RWPE2 (cell line): ENCODE data around the gene DLX4.

Experiments used
- ATAC-seq: fragments of 200-7000 bp; cut with Tn5 transposase; 3 replicates; pipeline ENCODE4 v1.9.1; 2021; ENCODE audit warnings: low read depth
- DNase-seq: peaks from one replicate; pipeline ENCODE4 v3.0.0-alpha.2; 2020; ENCODE audit warnings: low spot score
- H3K27ac ChIP-seq: fragments of 450-650 bp; 2 replicates; pipeline ENCODE4 v1.5.1; 2017; ENCODE audit warnings: mild to moderate bottlenecking; ENCODE audit not compliant: poor library complexity, severe bottlenecking
- H3K27me3 ChIP-seq: fragments of 250-450 bp; sonication (Bioruptor Pico); 2 replicates; pipeline ENCODE4 v1.5.1; 2021; ENCODE audit warnings: mild to moderate bottlenecking, moderate library complexity; ENCODE audit not compliant: insufficient read depth, poor library complexity, severe bottlenecking
- H3K36me3 ChIP-seq: fragments of 250-450 bp; sonication (Bioruptor Pico); 2 replicates; pipeline ENCODE4 v1.5.1; 2020; ENCODE audit warnings: low read depth, mild to moderate bottlenecking, moderate library complexity
- H3K4me1 ChIP-seq: fragments of 250-450 bp; sonication (Bioruptor Pico); 2 replicates; pipeline ENCODE4 v1.5.1; 2021; ENCODE audit warnings: mild to moderate bottlenecking, moderate library complexity; ENCODE audit not compliant: insufficient read depth, poor library complexity, severe bottlenecking
- H3K4me3 ChIP-seq: fragments of 250-450 bp; sonication (Bioruptor Pico); 2 replicates; pipeline ENCODE4 v1.5.1; 2021; ENCODE audit warnings: mild to moderate bottlenecking, moderate library complexity; ENCODE audit not compliant: severe bottlenecking
- H3K9me3 ChIP-seq: fragments of 250-450 bp; sonication (Bioruptor Pico); 2 replicates; pipeline ENCODE4 v1.5.1; 2021; ENCODE audit warnings: mild to moderate bottlenecking, moderate library complexity; ENCODE audit not compliant: severe bottlenecking
- TF ChIP-seq, protein P1 (sequence below): fragments of 450-650 bp; IDR thresholded peaks from one replicate; pipeline ENCODE4 v1.5.1; 2017; ENCODE audit warnings: mild to moderate bottlenecking, moderate library complexity; ENCODE audit not compliant: poor library complexity, severe bottlenecking

DLX4 gene

GRCh38 chr17:49952209-49952911 lies 16.6 kb upstream of the DLX4 start:
- ATAC-seq (peak; percentile 89), DNase-seq (no peak)
- H3K4me3 ChIP-seq, result no peak overlapping the region
- H3K27ac ChIP-seq, result no peak overlapping the region
- TF ChIP-seq, protein P1, sequence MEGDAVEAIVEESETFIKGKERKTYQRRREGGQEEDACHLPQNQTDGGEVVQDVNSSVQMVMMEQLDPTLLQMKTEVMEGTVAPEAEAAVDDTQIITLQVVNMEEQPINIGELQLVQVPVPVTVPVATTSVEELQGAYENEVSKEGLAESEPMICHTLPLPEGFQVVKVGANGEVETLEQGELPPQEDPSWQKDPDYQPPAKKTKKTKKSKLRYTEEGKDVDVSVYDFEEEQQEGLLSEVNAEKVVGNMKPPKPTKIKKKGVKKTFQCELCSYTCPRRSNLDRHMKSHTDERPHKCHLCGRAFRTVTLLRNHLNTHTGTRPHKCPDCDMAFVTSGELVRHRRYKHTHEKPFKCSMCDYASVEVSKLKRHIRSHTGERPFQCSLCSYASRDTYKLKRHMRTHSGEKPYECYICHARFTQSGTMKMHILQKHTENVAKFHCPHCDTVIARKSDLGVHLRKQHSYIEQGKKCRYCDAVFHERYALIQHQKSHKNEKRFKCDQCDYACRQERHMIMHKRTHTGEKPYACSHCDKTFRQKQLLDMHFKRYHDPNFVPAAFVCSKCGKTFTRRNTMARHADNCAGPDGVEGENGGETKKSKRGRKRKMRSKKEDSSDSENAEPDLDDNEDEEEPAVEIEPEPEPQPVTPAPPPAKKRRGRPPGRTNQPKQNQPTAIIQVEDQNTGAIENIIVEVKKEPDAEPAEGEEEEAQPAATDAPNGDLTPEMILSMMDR, result peak; percentile 88
- no peaks in the 10 kb centered on the region for H3K9me3 ChIP-seq
- peaks cover 2% of the 10 kb centered on the region for H3K4me1 ChIP-seq
- no peaks in the 10 kb centered on the region for H3K36me3 ChIP-seq
- peaks cover 8% of the 10 kb centered on the region for H3K27me3 ChIP-seq

GRCh38 chr17:49952912-49953497 lies 16.0 kb upstream of the DLX4 start:
- H3K4me1 ChIP-seq, result peaks cover 2% of the 10 kb centered on the region
- H3K9me3 ChIP-seq, result no peaks in the 10 kb centered on the region
- DNase-seq, result no peak
- no peaks in the 10 kb centered on the region for H3K36me3 ChIP-seq
- no peak overlapping the region for H3K4me3 ChIP-seq
- no peak overlapping the region for H3K27ac ChIP-seq
- TF ChIP-seq, protein P1, result no peak
- ATAC-seq, result no peak
- peaks cover 8% of the 10 kb centered on the region for H3K27me3 ChIP-seq

- TF ChIP-seq, protein P1, result no peak
- no peak overlapping the region for H3K4me3 ChIP-seq
- no peaks in the 10 kb centered on the region for H3K9me3 ChIP-seq
- DNase-seq, result no peak
- no peak for ATAC-seq
- no peak overlapping the region for H3K27ac ChIP-seq
- H3K27me3 ChIP-seq, result peaks cover 8% of the 10 kb centered on the region
- peaks cover 12% of the 10 kb centered on the region for H3K4me1 ChIP-seq
- no peaks in the 10 kb centered on the region for H3K36me3 ChIP-seq
Measured at GRCh38 chr17:49955157-49955556, 13.8 kb upstream of the DLX4 start.

GRCh38 chr17:49956780-49957179 lies 12.2 kb upstream of the DLX4 start:
- H3K36me3 ChIP-seq, result no peaks in the 10 kb centered on the region
- ATAC-seq, result no peak
- TF ChIP-seq, protein P1, result no peak
- no peak overlapping the region for H3K27ac ChIP-seq
- DNase-seq, result no peak
- no peak overlapping the region for H3K4me3 ChIP-seq
- H3K4me1 ChIP-seq, result peaks cover 12% of the 10 kb centered on the region
- no peaks in the 10 kb centered on the region for H3K9me3 ChIP-seq
- H3K27me3 ChIP-seq, result peaks cover 5% of the 10 kb centered on the region

DNA sequence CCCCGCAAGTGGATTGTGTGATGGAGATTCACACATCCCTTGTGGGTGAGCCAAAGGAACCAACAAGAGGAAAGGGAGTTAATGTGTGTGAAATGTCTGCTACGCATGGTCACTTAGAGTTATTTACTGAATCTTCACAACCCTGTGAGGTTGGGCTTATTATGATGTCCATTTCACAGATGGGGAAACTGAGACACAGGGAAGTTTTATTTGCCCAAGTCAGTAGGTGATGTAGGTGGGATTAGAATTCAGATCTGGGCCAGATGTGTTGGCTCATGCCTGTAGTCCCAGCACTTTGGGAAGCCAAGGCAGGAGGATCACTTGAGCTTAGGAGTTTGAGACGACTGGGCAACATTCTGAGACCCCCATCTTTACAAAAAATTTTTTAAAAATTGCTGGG lies 11.6 kb upstream of the DLX4 start:
- H3K4me3 ChIP-seq, result no peak overlapping the region
- H3K36me3 ChIP-seq, result no peaks in the 10 kb centered on the region
- peaks cover 12% of the 10 kb centered on the region for H3K4me1 ChIP-seq
- DNase-seq, result no peak
- no peak overlapping the region for H3K27ac ChIP-seq
- H3K27me3 ChIP-seq, result no peaks in the 10 kb centered on the region
- no peak for ATAC-seq
- H3K9me3 ChIP-seq, result no peaks in the 10 kb centered on the region
- TF ChIP-seq, protein P1, result no peak
